Muscle of leg (tissue), 16 donors: ENCODE data around the gene SRGN. TPM values are rescaled to one million over a fixed set of nuclear protein-coding genes. Genes with fewer than 3 reads are reported as not detected.
"Not testable (repeated sequence)": the region's sequence is repeated elsewhere in the genome, so short reads cannot be mapped to it uniquely, and the experiment has no call there.

Experiments
- DNase-seq: peaks from one replicate; pipeline ENCODE4 v3.0.0; 2013
- H3K27ac ChIP-seq: one replicate; pipeline ENCODE4 v1.5.1; 2013; ENCODE audit warnings: mild to moderate bottlenecking, low read length, control low read depth
- H3K27me3 ChIP-seq: one replicate; pipeline ENCODE4 v1.6.1; 2013; ENCODE audit warnings: low read length; ENCODE audit not compliant: control insufficient read depth, insufficient read depth
- H3K36me3 ChIP-seq: one replicate; pipeline ENCODE4 v1.6.1; 2013; ENCODE audit warnings: low read length; ENCODE audit not compliant: control insufficient read depth, insufficient read depth
- H3K4me1 ChIP-seq: one replicate; pipeline ENCODE4 v1.6.1; 2013; ENCODE audit warnings: low read length; ENCODE audit not compliant: control insufficient read depth, insufficient read depth
- H3K4me3 ChIP-seq: one replicate; pipeline ENCODE4 v1.5.1; 2013; ENCODE audit warnings: low read length, control low read depth
- H3K9me3 ChIP-seq: replicated peaks from 2 replicates; pipeline ENCODE4 v1.6.1; 2013; ENCODE audit warnings: low read depth, low read length; ENCODE audit not compliant: control insufficient read depth
- WGBS: methylation state at CpG from one replicate; pipeline ENCODE4 v1.1.5; 2013; ENCODE audit warnings: missing lambda C conversion rate; ENCODE audit not compliant: insufficient coverage; 5-methylcytosine and 5-hydroxymethylcytosine counted together
- long read RNA-seq, 11 donors: transcript quantifications; one replicate each; lab custom pipeline, GENCODE V29; 2026
- polyA plus RNA-seq, 8 donors: library from polyadenylated mRNA; unstranded; fragments of 120-200 nt; gene quantifications; one replicate each; pipeline versions ENCODE4 v1.2.1 to v1.2.3, GENCODE V29; 2013; ENCODE audit warnings: inconsistent platforms in 1 of 8, low replicate concordance in 1 of 8; ENCODE audit not compliant: insufficient read length in 8 of 8, insufficient read depth in 1 of 8
- total RNA-seq: library from RNA; stranded (reverse); fragments of 120-200 nt; gene quantifications from one replicate; pipeline ENCODE4 v1.2.4, GENCODE V29; 2013

SRGN gene
- total RNA-seq = 22.1 TPM
- polyA plus RNA-seq = 10 to 100 TPM; 20.3 to 38.1 (median 24.3) TPM
- long read RNA-seq, donor 1, transcript SRGN-201 (3 exons, 1,208 nt) = major isoform, 16 of 18 reads
- long read RNA-seq, donor 1, partial matches to known transcripts = 0 of 18 reads
- long read RNA-seq, donor 1, other reads (novel, unspliced or antisense) = 0 of 18 reads
- long read RNA-seq, donor 2, partial matches to known transcripts = 0 of 2 reads
- long read RNA-seq, donor 2, other reads (novel, unspliced or antisense) = 0 of 2 reads
- long read RNA-seq, donor 3, transcript SRGN-201 (3 exons, 1,208 nt) = major isoform, 35 of 35 reads
- long read RNA-seq, donor 3, partial matches to known transcripts = 0 of 35 reads
- long read RNA-seq, donor 3, other reads (novel, unspliced or antisense) = 0 of 35 reads
- long read RNA-seq, donor 4, transcript SRGN-201 (3 exons, 1,208 nt) = major isoform, 21 of 21 reads
- long read RNA-seq, donor 4, partial matches to known transcripts = 0 of 21 reads
- long read RNA-seq, donor 4, other reads (novel, unspliced or antisense) = 0 of 21 reads
- long read RNA-seq, donor 5, transcript SRGN-201 (3 exons, 1,208 nt) = major isoform, 53 of 53 reads
- long read RNA-seq, donor 5, partial matches to known transcripts = 0 of 53 reads
- long read RNA-seq, donor 5, other reads (novel, unspliced or antisense) = 0 of 53 reads
- long read RNA-seq, donor 6, transcript SRGN-201 (3 exons, 1,208 nt) = major isoform, 34 of 34 reads
- long read RNA-seq, donor 6, partial matches to known transcripts = 0 of 34 reads
- long read RNA-seq, donor 6, other reads (novel, unspliced or antisense) = 0 of 34 reads
- long read RNA-seq, donor 7, transcript SRGN-201 (3 exons, 1,208 nt) = major isoform, 32 of 33 reads
- long read RNA-seq, donor 7, partial matches to known transcripts = 0 of 33 reads
- long read RNA-seq, donor 7, other reads (novel, unspliced or antisense) = 0 of 33 reads
- long read RNA-seq, donor 8, transcript SRGN-201 (3 exons, 1,208 nt) = major isoform, 34 of 34 reads
- long read RNA-seq, donor 8, partial matches to known transcripts = 0 of 34 reads
- long read RNA-seq, donor 8, other reads (novel, unspliced or antisense) = 0 of 34 reads
- long read RNA-seq, donor 9, transcript SRGN-201 (3 exons, 1,208 nt) = major isoform, 19 of 20 reads
- long read RNA-seq, donor 9, partial matches to known transcripts = 0 of 20 reads
- long read RNA-seq, donor 9, other reads (novel, unspliced or antisense) = 0 of 20 reads
- long read RNA-seq, donor 10, transcript SRGN-201 (3 exons, 1,208 nt) = major isoform, 26 of 41 reads
- long read RNA-seq, donor 10, partial matches to known transcripts = 14 of 41 reads
- long read RNA-seq, donor 10, other reads (novel, unspliced or antisense) = 0 of 41 reads
- long read RNA-seq, donor 11, transcript SRGN-201 (3 exons, 1,208 nt) = major isoform, 26 of 26 reads
- long read RNA-seq, donor 11, partial matches to known transcripts = 0 of 26 reads
- long read RNA-seq, donor 11, other reads (novel, unspliced or antisense) = 0 of 26 reads

DNA sequence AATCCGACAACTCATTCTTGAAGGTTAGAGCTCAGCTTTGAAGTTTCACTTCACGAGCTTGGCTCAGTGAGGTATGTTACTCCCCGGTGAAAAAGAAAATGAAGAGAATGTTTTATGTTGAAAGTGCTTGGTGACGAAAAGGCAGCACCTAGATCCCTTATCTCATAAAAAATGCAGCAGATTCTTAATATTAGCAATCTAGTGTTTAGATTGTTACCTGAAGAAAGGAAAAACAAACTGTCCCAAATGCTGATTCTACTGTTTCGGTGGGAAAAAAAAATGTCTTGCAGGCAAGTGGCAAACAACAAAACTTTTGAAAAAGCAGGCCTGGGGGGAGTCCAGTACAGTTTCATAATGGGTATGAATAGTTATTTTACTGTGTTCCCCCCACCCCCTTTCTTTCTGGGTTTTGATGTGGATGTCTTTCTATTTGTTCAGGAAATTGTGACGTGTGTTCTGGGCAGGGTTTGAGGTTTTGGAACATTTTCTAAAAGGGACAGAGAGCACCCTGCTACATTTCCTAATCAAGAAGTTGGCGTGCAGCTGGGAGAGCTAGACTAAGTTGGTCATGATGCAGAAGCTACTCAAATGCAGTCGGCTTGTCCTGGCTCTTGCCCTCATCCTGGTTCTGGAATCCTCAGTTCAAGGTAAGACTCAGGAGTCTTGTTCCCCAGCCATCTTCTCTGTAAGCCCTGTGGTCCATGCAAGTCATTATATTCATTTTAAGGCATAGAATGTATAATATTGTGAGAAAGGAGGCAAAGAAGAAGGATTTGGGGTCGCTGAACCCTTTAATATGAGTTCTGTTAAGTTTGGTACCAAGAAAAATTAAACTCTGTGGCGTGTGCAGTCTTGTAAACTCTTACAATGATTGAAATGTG, at the start of gene SRGN:
TSS of gene SRGN (plus strand) at position 514 of the 881 bp plus-strand sequence. CDS start at position 569, 55 bp downstream.
- Histone ChIP-seq H3K27me3 (no peaks in the 10 kb centered on the region), H3K4me1 (peaks cover 11% of the 10 kb centered on the region), H3K4me3 (peak within 1 kb of the TSS; percentile 24), H3K36me3 (no peaks in the 10 kb centered on the region), H3K27ac (peak within 1 kb of the TSS; percentile 86), H3K9me3 (no peaks in the 10 kb centered on the region)
- 79% methylated on average over 2 of the region's 10 CpGs for WGBS
- peak; percentile 87 for DNase-seq

GRCh38 chr10:69040904-69041303, 47.0 kb upstream of the SRGN start:
- not testable (repeated sequence) for H3K4me1 ChIP-seq, DNase-seq, H3K27me3 ChIP-seq, H3K9me3 ChIP-seq, H3K27ac ChIP-seq, H3K4me3 ChIP-seq, H3K36me3 ChIP-seq
- WGBS = no CpG with 5 or more reads among the region's 5 CpGs

GRCh38 chr10:69042417-69042816, 45.5 kb upstream of the SRGN start:
- no peaks in the 10 kb centered on the region for H3K27me3 ChIP-seq
- WGBS = 75% methylated on average over 4 of the region's 5 CpGs
- H3K4me3 ChIP-seq = no peak overlapping the region
- no peaks in the 10 kb centered on the region for H3K4me1 ChIP-seq
- H3K27ac ChIP-seq = no peak overlapping the region
- no peak for DNase-seq
- H3K9me3 ChIP-seq = no peaks in the 10 kb centered on the region
- H3K36me3 ChIP-seq = no peaks in the 10 kb centered on the region

DNA sequence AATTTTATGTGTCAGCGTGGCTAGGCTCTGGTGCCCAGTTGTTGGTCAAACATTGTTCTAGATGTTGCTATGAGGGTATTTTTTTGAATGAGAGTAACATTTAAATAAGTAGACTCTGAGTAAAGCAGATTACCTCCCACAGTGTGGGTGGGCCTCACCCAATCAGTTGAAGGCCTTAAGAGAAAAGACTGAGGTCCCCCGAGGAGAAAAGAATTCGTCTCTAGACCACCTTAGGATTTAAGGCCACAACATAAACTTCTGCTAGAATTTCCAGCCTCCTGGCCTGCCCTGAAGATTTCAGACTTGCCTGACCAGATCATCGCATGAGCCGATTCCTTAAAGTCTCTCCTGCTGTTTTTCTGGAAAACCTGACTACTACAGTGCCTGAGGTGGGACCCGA, 45.1 kb upstream of the SRGN start:
- 90% methylated on average over 5 of the region's 6 CpGs for WGBS
- Histone ChIP-seq H3K9me3 (no peaks in the 10 kb centered on the region), H3K36me3 (no peaks in the 10 kb centered on the region), H3K4me3 (no peak overlapping the region), H3K27ac (no peak overlapping the region), H3K4me1 (no peaks in the 10 kb centered on the region), H3K27me3 (no peaks in the 10 kb centered on the region)
- no peak for DNase-seq

- no peak for DNase-seq
- Histone ChIP-seq H3K4me3 (no peak overlapping the region), H3K27ac (peak overlapping the region; percentile 20), H3K36me3 (no peaks in the 10 kb centered on the region), H3K27me3 (no peaks in the 10 kb centered on the region), H3K4me1 (peaks cover 5% of the 10 kb centered on the region), H3K9me3 (no peaks in the 10 kb centered on the region)
- 79% methylated on average over 5 of the region's 10 CpGs for WGBS
Measured at GRCh38 chr10:69043931-69044531, 43.9 kb upstream of the SRGN start.

DNA sequence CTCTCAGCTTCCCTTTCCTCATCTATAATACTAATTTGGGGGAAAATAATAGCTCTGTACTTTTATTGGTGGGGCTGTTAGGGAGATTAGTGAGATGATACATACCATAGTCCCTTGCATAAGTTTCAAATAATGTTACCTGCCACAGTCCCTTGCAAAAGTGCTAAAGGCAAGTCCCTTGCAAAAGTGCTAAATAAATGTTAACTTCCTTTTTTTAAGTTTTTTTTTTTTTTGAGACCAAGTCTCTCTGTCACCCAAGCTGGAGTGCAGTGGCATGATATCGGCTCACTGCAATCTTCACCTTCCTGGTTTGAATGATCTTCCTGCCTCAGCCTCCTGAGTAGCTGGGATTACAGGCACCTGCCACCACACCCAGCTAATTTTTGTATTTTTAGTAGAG, 43.4 kb upstream of the SRGN start:
- Histone ChIP-seq H3K9me3 (no peaks in the 10 kb centered on the region), H3K27me3 (no peaks in the 10 kb centered on the region), H3K27ac (peak overlapping the region; percentile 20), H3K4me3 (no peak overlapping the region), H3K4me1 (peaks cover 5% of the 10 kb centered on the region), H3K36me3 (no peaks in the 10 kb centered on the region)
- DNase-seq = no peak
- 100% methylated on average over 1 of the region's 1 CpG for WGBS

- no peak overlapping the region for H3K4me3 ChIP-seq
- peaks cover 5% of the 10 kb centered on the region for H3K4me1 ChIP-seq
- DNase-seq = peak; percentile 38
- WGBS = 78% methylated on average over 5 of the region's 6 CpGs
- H3K36me3 ChIP-seq = no peaks in the 10 kb centered on the region
- peak overlapping the region; percentile 72 for H3K27ac ChIP-seq
- no peaks in the 10 kb centered on the region for H3K27me3 ChIP-seq
- H3K9me3 ChIP-seq = no peaks in the 10 kb centered on the region
Measured at GRCh38 chr10:69045441-69046300, 42.2 kb upstream of the SRGN start.

DNA sequence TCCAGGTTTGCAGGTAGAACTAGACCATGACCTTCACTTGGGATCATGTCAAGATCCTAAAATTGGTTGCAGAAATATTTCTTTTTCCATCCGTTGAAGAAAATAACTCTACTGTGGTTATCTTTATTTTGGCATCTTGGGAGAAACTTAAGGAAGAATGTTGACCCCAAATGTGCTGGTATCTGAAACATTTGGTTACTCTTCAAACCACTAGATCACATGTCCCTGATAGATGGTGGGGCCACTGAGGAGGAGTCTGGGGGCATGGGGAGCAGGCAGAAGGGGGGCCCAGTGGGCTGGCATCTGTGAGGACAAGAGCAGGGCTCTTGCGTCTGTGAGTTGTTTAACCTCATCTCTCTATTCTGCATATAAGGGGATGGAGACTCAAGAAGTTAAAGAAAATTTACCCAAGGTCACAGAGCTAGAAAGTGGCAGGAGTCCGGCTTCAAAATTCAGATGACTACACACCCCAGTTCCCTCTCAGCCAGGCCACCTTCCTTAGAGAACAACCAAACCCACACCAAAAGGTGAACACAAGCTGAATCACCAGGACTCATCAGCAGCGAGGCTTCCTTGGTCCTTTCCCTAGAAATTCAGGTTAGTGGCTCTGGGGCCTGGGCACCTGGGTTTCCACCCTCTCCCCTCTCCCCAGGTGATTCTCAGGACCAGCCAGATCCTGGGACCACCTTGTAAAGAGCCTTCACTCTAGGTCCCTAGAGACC, 40.6 kb upstream of the SRGN start:
- Histone ChIP-seq H3K27me3 (no peaks in the 10 kb centered on the region), H3K9me3 (no peaks in the 10 kb centered on the region), H3K4me3 (no peak overlapping the region), H3K4me1 (peaks cover 5% of the 10 kb centered on the region), H3K36me3 (no peaks in the 10 kb centered on the region), H3K27ac (peak overlapping the region; percentile 38)
- DNase-seq = no peak
- WGBS = 93% methylated on average over 1 of the region's 4 CpGs
